ENCODE data around the gene CYGB.

Gene CYGB

DNA sequence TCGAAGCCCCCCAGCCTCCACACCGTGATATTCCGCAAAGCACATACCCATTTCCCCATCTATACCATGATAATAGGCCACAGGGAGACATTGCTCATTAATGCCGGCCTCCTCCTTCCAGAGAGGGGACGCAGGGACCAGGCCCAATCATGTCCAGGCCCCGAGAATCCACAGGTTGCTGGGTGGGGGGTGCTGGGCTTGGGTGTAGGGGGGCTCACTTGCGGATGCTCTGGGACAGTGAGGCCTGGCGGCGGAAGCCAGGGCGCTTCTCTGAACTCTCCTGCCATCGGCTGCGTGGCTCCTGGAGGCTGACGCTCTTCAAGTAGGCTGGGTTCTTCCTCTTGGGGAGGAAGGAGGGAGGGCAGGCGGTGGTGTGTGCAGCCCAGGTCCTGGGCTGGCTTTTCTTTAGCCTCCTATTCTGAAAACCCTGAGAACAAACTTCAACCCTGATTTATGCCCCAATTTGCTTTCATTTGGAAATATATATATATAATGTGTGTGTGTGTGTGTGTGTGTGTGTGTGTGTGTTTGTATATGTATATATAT lies 57.9 kb downstream of the CYGB start:
- TF ChIP-seq, protein P1, sequence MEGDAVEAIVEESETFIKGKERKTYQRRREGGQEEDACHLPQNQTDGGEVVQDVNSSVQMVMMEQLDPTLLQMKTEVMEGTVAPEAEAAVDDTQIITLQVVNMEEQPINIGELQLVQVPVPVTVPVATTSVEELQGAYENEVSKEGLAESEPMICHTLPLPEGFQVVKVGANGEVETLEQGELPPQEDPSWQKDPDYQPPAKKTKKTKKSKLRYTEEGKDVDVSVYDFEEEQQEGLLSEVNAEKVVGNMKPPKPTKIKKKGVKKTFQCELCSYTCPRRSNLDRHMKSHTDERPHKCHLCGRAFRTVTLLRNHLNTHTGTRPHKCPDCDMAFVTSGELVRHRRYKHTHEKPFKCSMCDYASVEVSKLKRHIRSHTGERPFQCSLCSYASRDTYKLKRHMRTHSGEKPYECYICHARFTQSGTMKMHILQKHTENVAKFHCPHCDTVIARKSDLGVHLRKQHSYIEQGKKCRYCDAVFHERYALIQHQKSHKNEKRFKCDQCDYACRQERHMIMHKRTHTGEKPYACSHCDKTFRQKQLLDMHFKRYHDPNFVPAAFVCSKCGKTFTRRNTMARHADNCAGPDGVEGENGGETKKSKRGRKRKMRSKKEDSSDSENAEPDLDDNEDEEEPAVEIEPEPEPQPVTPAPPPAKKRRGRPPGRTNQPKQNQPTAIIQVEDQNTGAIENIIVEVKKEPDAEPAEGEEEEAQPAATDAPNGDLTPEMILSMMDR (IDR thresholded peaks at IDR 0.05; ENCODE audit: insufficient read depth, missing control alignments): no peak
- DNase-seq (ENCODE audit: insufficient read length, low spot score) (no peak), FAIRE-seq (no peak)

- TF ChIP-seq, protein P1 (IDR thresholded peaks at IDR 0.05; ENCODE audit: insufficient read depth, missing control alignments): no peak
- FAIRE-seq (no peak), DNase-seq (ENCODE audit: insufficient read length, low spot score) (no peak)
Measured at GRCh38 chr17:76478730-76479514, 58.6 kb downstream of the CYGB start.

- FAIRE-seq (no peak), DNase-seq (ENCODE audit: insufficient read length, low spot score) (no peak)
- TF ChIP-seq, protein P1 (IDR thresholded peaks at IDR 0.05; ENCODE audit: insufficient read depth, missing control alignments): no peak
Measured at GRCh38 chr17:76478097-76478496, 59.4 kb downstream of the CYGB start.

- DNase-seq (ENCODE audit: insufficient read length, low spot score) (no peak), FAIRE-seq (no peak)
- TF ChIP-seq, protein P1 (IDR thresholded peaks at IDR 0.05; ENCODE audit: insufficient read depth, missing control alignments): no peak
Measured at GRCh38 chr17:76477576-76477975, 59.9 kb downstream of the CYGB start.
